Keratinocyte (primary cell): ENCODE results near the gene SDK2.

ENCODE experiments used
- EZH2 ChIP-seq: IDR thresholded peaks from one replicate; pipeline ENCODE4 v1.6.1; 2012; ENCODE audit warnings: inconsistent platforms, mild to moderate bottlenecking, low read length, moderate library complexity
- TF ChIP-seq, protein P1 (sequence below), 3 experiments: IDR thresholded peaks in 1 of 3; conservative IDR thresholded peaks in 1 of 3; optimal IDR thresholded peaks in 1 of 3; 2 replicates in 2 of 3; 3 replicates in 1 of 3; pipeline versions ENCODE3 to v1.5.1; 2011; ENCODE audit warnings: low read length in 3 of 3, mild to moderate bottlenecking in 3 of 3, moderate library complexity in 2 of 3, control low read depth in 1 of 3, inconsistent platforms in 1 of 3; ENCODE audit not compliant: insufficient read depth in 2 of 3; ENCODE audit errors: extremely low read depth in 1 of 3

DNA sequence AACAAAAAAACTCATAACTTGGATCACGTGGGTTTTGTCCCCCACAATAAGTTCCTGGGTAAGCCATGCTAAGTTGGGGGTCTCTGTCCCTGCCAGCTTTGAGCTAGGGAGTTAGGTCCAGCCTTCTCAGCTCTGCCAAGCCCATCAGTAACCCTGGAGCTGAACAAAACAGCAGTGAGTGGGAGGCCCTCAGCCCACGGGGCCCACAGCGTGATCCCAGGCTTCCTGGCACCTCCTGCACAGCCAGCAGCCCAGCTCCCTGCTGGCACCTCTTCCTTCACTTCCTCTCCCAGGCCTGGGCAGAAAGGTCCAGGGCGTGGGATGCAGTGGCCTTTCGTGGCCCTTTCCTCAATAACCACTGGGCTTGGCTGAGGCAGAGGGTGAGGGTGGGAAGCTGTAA is 296.9 kb downstream of the SDK2 start:
- TF ChIP-seq, protein P1, sequence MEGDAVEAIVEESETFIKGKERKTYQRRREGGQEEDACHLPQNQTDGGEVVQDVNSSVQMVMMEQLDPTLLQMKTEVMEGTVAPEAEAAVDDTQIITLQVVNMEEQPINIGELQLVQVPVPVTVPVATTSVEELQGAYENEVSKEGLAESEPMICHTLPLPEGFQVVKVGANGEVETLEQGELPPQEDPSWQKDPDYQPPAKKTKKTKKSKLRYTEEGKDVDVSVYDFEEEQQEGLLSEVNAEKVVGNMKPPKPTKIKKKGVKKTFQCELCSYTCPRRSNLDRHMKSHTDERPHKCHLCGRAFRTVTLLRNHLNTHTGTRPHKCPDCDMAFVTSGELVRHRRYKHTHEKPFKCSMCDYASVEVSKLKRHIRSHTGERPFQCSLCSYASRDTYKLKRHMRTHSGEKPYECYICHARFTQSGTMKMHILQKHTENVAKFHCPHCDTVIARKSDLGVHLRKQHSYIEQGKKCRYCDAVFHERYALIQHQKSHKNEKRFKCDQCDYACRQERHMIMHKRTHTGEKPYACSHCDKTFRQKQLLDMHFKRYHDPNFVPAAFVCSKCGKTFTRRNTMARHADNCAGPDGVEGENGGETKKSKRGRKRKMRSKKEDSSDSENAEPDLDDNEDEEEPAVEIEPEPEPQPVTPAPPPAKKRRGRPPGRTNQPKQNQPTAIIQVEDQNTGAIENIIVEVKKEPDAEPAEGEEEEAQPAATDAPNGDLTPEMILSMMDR (optimal IDR thresholded peaks at IDR 0.05 in 1 of 3, IDR thresholded peaks at IDR 0.05 in 1 of 3, conservative IDR thresholded peaks at IDR 0.05 in 1 of 3; ENCODE audit: extremely low read depth in 1 of 3, insufficient read depth in 2 of 3, low read length in 3 of 3), result no peak
- no peak for TF ChIP-seq EZH2
